PC-9 (cell line): ENCODE data around the gene KIF6. TPM values are rescaled to one million over a fixed set of nuclear protein-coding genes. Genes with fewer than 3 reads are reported as not detected.

Source experiments
- BruUV-seq: library from RNA; stranded (reverse); fragments of 400-500 nt; replicated peaks from 2 replicates; lab custom pipeline; 2021; lab: Mats Ljungman, UMichigan
- CTCF ChIA-PET: fragments of 300-600 bp; sonication (Branson Sonifier 250); formaldehyde crosslinking; loops from one replicate; lab custom pipeline; 2022; ENCODE audit warnings: antibody characterized with exemption; lab: Charles Lee
- POLR2A ChIA-PET: fragments of 300-600 bp; sonication (Branson Sonifier 250); formaldehyde crosslinking; loops from one replicate; lab custom pipeline; 2022; ENCODE audit warnings: antibody characterized with exemption; ENCODE audit not compliant: unreplicated experiment; lab: Charles Lee
- DNase-seq, 2 experiments: peaks; one replicate each; pipeline versions ENCODE4 v3.0.0 to v3.0.0-alpha.2; 2015 to 2022; ENCODE audit warnings: mixed read lengths in 1 of 2
- H2AFZ ChIP-seq: fragments of 200-600 bp; sonication (generic); 2 replicates; pipeline ENCODE4 v1.8.1; 2017; ENCODE audit warnings: antibody characterized with exemption
- H3F3A ChIP-seq: fragments of 200-600 bp; sonication (generic); 2 replicates; pipeline ENCODE4 v1.8.1; 2017; ENCODE audit warnings: antibody characterized with exemption, mild to moderate bottlenecking, low read depth; ENCODE audit not compliant: insufficient read depth
- H3K27ac ChIP-seq: fragments of 200-600 bp; sonication (generic); 2 replicates; pipeline ENCODE4 v1.6.1; 2016; ENCODE audit warnings: mixed run types
- H3K27me3 ChIP-seq: fragments of 200-600 bp; sonication (generic); 2 replicates; pipeline ENCODE4 v1.6.1; 2016; ENCODE audit warnings: low read depth, mixed run types; ENCODE audit not compliant: insufficient read depth
- H3K36me3 ChIP-seq: fragments of 200-600 bp; sonication (generic); 2 replicates; pipeline ENCODE4 v1.6.1; 2016; ENCODE audit warnings: low read depth, mixed run types
- H3K4me1 ChIP-seq: fragments of 200-600 bp; sonication (generic); replicated peaks from 2 replicates; pipeline ENCODE4 v1.6.1; 2016; ENCODE audit warnings: mixed run types; ENCODE audit not compliant: insufficient read depth
- H3K4me2 ChIP-seq: fragments of 200-600 bp; sonication (generic); 2 replicates; pipeline ENCODE4 v1.6.1; 2017; ENCODE audit warnings: mixed run types
- H3K4me3 ChIP-seq: fragments of 200-600 bp; sonication (generic); 2 replicates; pipeline ENCODE4 v1.6.1; 2016; ENCODE audit warnings: mixed run types
- H3K79me2 ChIP-seq: fragments of 200-600 bp; sonication (generic); 2 replicates; pipeline ENCODE4 v1.6.1; 2017; ENCODE audit warnings: low read depth, mixed run types
- H3K9me2 ChIP-seq: fragments of 200-600 bp; sonication (generic); 2 replicates; pipeline ENCODE4 v1.8.1; 2017; ENCODE audit warnings: mild to moderate bottlenecking; ENCODE audit not compliant: insufficient read depth
- H3K9me3 ChIP-seq: fragments of 200-600 bp; sonication (generic); 2 replicates; pipeline ENCODE4 v1.8.1; 2016; ENCODE audit warnings: low read depth; ENCODE audit not compliant: insufficient read depth
- H4K20me1 ChIP-seq: fragments of 200-600 bp; sonication (generic); 2 replicates; pipeline ENCODE4 v1.8.1; 2017; ENCODE audit not compliant: insufficient read depth
- EZH2 ChIP-seq: fragments of 200-600 bp; sonication (generic); IDR thresholded peaks from 2 replicates; pipeline ENCODE4 v1.8.0; 2017; ENCODE audit warnings: antibody characterized with exemption, low read depth
- intact Hi-C: fragments of 100-400 bp; cut with micrococcal nuclease; formaldehyde crosslinking; loops from one replicate; pipeline ENCODE4 v1.10.0; 2022; ENCODE audit not compliant: unreplicated experiment
- total RNA-seq: library from RNA; stranded (reverse); gene quantifications from 2 replicates; pipeline ENCODE4 v1.2.3, GENCODE V29; 2021
- TF ChIP-seq, protein P1 (sequence below): fragments of 200-600 bp; sonication (generic); conservative IDR thresholded peaks from 2 replicates; pipeline ENCODE4 v1.6.1; 2017; ENCODE audit warnings: mixed run types, antibody characterized with exemption, mild to moderate bottlenecking, moderate library complexity

KIF6 gene
- total RNA-seq, 1 experiment from 2014 or later = not detected

DNA sequence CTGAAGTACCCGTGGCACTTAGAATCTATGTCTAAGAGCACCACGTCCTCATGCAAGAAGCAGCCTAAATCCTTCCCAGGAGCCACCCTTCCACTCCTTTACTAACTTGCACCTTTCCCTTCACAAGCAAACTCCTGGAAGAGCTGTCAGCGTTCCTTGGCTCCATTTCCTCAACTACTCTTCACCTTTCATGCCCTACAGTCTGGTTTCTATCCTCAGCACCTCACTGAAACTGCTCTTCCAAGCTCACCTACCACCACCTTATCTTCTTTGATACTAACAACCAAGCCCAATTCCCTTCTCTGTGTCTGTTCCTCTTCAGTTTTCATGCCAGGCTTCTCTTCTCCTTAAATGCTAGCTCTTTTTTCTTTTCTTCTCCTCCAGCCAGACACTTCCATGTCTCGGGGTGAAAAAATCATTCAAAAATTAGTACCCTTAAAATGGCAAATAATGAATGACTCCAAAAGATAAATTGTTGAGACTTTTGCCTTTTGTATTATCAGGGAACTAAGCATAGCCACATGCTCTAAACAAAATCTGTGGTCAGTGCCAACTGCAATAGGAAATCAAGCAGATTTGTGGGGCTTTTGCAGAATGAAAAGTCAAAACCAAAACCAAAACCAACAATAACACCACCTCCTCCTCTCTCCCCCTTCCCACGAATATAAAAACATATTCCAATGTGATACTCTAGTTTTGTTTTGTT, 253.1 kb downstream of the KIF6 start:
- CTCF ChIA-PET = no interaction called here
- H2AFZ ChIP-seq = no peak overlapping the region
- no peaks in the 10 kb centered on the region for H3K36me3 ChIP-seq
- H3K9me2 ChIP-seq = no peaks in the 10 kb centered on the region
- no peak overlapping the region for H3K4me3 ChIP-seq
- no peak overlapping the region for H3K4me2 ChIP-seq
- POLR2A ChIA-PET = no interaction called here
- no peak for DNase-seq
- no peaks in the 10 kb centered on the region for H3K79me2 ChIP-seq
- no peak overlapping the region for H3K27ac ChIP-seq
- TF ChIP-seq EZH2 = no peak
- TF ChIP-seq, protein P1, sequence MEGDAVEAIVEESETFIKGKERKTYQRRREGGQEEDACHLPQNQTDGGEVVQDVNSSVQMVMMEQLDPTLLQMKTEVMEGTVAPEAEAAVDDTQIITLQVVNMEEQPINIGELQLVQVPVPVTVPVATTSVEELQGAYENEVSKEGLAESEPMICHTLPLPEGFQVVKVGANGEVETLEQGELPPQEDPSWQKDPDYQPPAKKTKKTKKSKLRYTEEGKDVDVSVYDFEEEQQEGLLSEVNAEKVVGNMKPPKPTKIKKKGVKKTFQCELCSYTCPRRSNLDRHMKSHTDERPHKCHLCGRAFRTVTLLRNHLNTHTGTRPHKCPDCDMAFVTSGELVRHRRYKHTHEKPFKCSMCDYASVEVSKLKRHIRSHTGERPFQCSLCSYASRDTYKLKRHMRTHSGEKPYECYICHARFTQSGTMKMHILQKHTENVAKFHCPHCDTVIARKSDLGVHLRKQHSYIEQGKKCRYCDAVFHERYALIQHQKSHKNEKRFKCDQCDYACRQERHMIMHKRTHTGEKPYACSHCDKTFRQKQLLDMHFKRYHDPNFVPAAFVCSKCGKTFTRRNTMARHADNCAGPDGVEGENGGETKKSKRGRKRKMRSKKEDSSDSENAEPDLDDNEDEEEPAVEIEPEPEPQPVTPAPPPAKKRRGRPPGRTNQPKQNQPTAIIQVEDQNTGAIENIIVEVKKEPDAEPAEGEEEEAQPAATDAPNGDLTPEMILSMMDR = no peak
- intact Hi-C loops = no loop called here
- H4K20me1 ChIP-seq = no peaks in the 10 kb centered on the region
- H3K4me1 ChIP-seq = no peaks in the 10 kb centered on the region
- peaks cover 16% of the 10 kb centered on the region for H3K27me3 ChIP-seq
- BruUV-seq = no TSS peak
- H3K9me3 ChIP-seq = no peaks in the 10 kb centered on the region
- no peaks in the 10 kb centered on the region for H3F3A ChIP-seq

DNA sequence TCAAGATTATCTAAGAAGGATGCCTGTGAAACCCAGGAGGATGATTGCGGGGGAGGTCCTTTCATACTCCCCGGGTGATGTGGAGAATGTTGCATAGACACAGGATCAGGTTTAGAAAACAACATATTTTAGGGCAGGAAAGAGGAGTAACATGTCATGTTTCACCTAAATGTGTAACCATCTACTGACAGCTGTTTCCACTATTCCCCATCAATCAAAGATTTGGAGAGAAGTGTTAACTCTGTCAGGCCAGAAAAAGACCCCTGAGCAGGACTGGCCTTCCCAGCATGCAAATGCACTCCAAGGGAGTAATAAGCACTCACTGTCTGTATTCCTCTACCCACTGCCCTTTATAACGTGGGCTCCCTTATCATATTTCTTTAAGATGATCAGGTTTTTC, 254.7 kb downstream of the KIF6 start:
- CTCF ChIA-PET = no interaction called here
- no peaks in the 10 kb centered on the region for H4K20me1 ChIP-seq
- H3K4me1 ChIP-seq = no peaks in the 10 kb centered on the region
- H3K27me3 ChIP-seq = peaks cover 18% of the 10 kb centered on the region
- POLR2A ChIA-PET = no interaction called here
- intact Hi-C loops = no loop called here
- no peak for DNase-seq
- no peaks in the 10 kb centered on the region for H3K36me3 ChIP-seq
- TF ChIP-seq EZH2 = no peak
- TF ChIP-seq, protein P1 = no peak
- H3K4me3 ChIP-seq = no peak overlapping the region
- H2AFZ ChIP-seq = no peak overlapping the region
- H3K9me3 ChIP-seq = no peaks in the 10 kb centered on the region
- no peak overlapping the region for H3K27ac ChIP-seq
- H3K4me2 ChIP-seq = no peak overlapping the region
- H3K9me2 ChIP-seq = no peaks in the 10 kb centered on the region
- no peaks in the 10 kb centered on the region for H3K79me2 ChIP-seq
- no peaks in the 10 kb centered on the region for H3F3A ChIP-seq
- no TSS peak for BruUV-seq

DNA sequence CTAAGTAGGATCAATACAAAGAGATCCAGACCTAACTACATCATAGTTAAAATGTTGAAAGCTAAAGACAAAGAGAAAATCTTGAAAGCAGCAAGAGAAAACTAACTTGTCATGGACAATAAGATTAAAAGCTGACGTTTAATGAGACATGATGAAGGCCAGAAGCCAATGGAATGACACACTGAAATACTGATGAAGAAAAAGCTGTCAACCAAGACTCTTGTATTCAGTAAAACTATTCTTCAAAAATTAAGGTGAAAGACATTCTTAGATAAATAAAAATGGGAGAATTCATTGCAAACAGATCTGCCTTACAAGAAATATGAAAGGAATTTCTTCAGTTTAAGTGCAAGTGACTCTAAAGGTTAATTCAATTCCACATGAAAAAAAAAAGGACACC, 256.8 kb downstream of the KIF6 start:
- Histone ChIP-seq H3K36me3 (no peaks in the 10 kb centered on the region), H2AFZ (no peak overlapping the region), H3K79me2 (no peaks in the 10 kb centered on the region), H3F3A (no peaks in the 10 kb centered on the region), H3K4me1 (no peaks in the 10 kb centered on the region), H3K4me3 (no peak overlapping the region), H3K9me2 (no peaks in the 10 kb centered on the region), H4K20me1 (no peaks in the 10 kb centered on the region), H3K27me3 (peaks cover 25% of the 10 kb centered on the region), H3K9me3 (no peaks in the 10 kb centered on the region), H3K27ac (no peak overlapping the region), H3K4me2 (no peak overlapping the region)
- DNase-seq = no peak
- POLR2A ChIA-PET = no interaction called here
- CTCF ChIA-PET = no interaction called here
- no peak for TF ChIP-seq EZH2
- TF ChIP-seq, protein P1 = no peak
- intact Hi-C loops = no loop called here
- no TSS peak for BruUV-seq
